WTC11 (cell line): Measurements from ENCODE around the gene EIF3L. TPM values are rescaled to one million over a fixed set of nuclear protein-coding genes. Genes with fewer than 3 reads are reported as not detected.

Source experiments
- CBFB ChIP-seq: sonication (generic); formaldehyde crosslinking; IDR thresholded peaks from 2 replicates; pipeline ENCODE4 v1.8.1; 2022; ENCODE audit warnings: mild to moderate bottlenecking, low read depth, missing genetic modification reagents
- ELF4 ChIP-seq: sonication (generic); formaldehyde crosslinking; IDR thresholded peaks from 2 replicates; pipeline ENCODE4 v1.8.1; 2022; ENCODE audit warnings: low read depth, mild to moderate bottlenecking, moderate library complexity, missing genetic modification reagents
- FOXK1 ChIP-seq: sonication (generic); formaldehyde crosslinking; IDR thresholded peaks from 2 replicates; pipeline ENCODE4 v1.8.0; 2022; ENCODE audit warnings: mild to moderate bottlenecking, moderate library complexity, missing genetic modification reagents
- FOXP1 ChIP-seq: sonication (generic); formaldehyde crosslinking; IDR thresholded peaks from 2 replicates; pipeline ENCODE4 v1.8.0; 2022; ENCODE audit warnings: missing genetic modification reagents, mild to moderate bottlenecking, moderate library complexity, borderline replicate concordance
- GABPB1 ChIP-seq: sonication (generic); formaldehyde crosslinking; IDR thresholded peaks from 2 replicates; pipeline ENCODE4 v1.8.1; 2023; ENCODE audit warnings: mild to moderate bottlenecking, missing genetic modification reagents
- JAZF1 ChIP-seq: fragments of 250-450 bp; sonication (Bioruptor Pico); IDR thresholded peaks from 2 replicates; pipeline ENCODE4 v1.9.0; 2021; ENCODE audit warnings: moderate library complexity, mild to moderate bottlenecking, inconsistent platforms
- RORB ChIP-seq: fragments of 250-450 bp; sonication (Bioruptor Pico); IDR thresholded peaks from 2 replicates; pipeline ENCODE4 v1.9.0; 2021; ENCODE audit warnings: mild to moderate bottlenecking
- SMAD3 ChIP-seq: sonication (generic); formaldehyde crosslinking; IDR thresholded peaks from 2 replicates; pipeline ENCODE4 v1.8.0; 2022; ENCODE audit warnings: missing genetic modification reagents, mild to moderate bottlenecking, borderline replicate concordance
- TEAD4 ChIP-seq: sonication (generic); formaldehyde crosslinking; IDR thresholded peaks from 2 replicates; pipeline ENCODE4 v1.8.0; 2022; ENCODE audit warnings: mild to moderate bottlenecking, missing genetic modification reagents
- ZNF121 ChIP-seq: sonication (generic); formaldehyde crosslinking; IDR thresholded peaks from 2 replicates; pipeline ENCODE4 v1.8.0; 2023; ENCODE audit warnings: missing genetic modification reagents
- ZNF219 ChIP-seq: sonication (generic); formaldehyde crosslinking; IDR thresholded peaks from 2 replicates; pipeline ENCODE4 v1.8.0; 2023; ENCODE audit warnings: missing genetic modification reagents, mild to moderate bottlenecking, borderline replicate concordance
- total RNA-seq: library from RNA; stranded (reverse); gene quantifications from 3 replicates; pipeline ENCODE4 v1.2.3, GENCODE V29; 2021
- TF ChIP-seq, protein P1 (sequence below): fragments of 250-450 bp; sonication (Bioruptor Pico); IDR thresholded peaks from 2 replicates; pipeline ENCODE4 v1.9.0; 2021; ENCODE audit warnings: moderate library complexity, mild to moderate bottlenecking, inconsistent platforms, borderline replicate concordance
- TF ChIP-seq, protein P2 (sequence below): fragments of 250-450 bp; sonication (Bioruptor Pico); IDR thresholded peaks from 2 replicates; pipeline ENCODE4 v1.9.0; 2021; ENCODE audit warnings: mild to moderate bottlenecking, borderline replicate concordance
- TF ChIP-seq, protein P3 (sequence below): sonication (generic); formaldehyde crosslinking; IDR thresholded peaks from 2 replicates; pipeline ENCODE4 v1.8.0; 2022; ENCODE audit warnings: mild to moderate bottlenecking, missing genetic modification reagents
- TF ChIP-seq, protein P4 (sequence below): sonication (generic); formaldehyde crosslinking; IDR thresholded peaks from 2 replicates; pipeline ENCODE4 v1.8.1; 2023; ENCODE audit warnings: mild to moderate bottlenecking, missing genetic modification reagents
- TF ChIP-seq, protein P5 (sequence below): fragments of 250-450 bp; sonication (Bioruptor Pico); IDR thresholded peaks from 2 replicates; pipeline ENCODE4 v1.8.0; 2021; ENCODE audit warnings: mild to moderate bottlenecking
- TF ChIP-seq, protein P6 (sequence below): fragments of 250-450 bp; sonication (Bioruptor Pico); IDR thresholded peaks from 2 replicates; pipeline ENCODE4 v1.9.0; 2021; ENCODE audit warnings: mild to moderate bottlenecking
- TF ChIP-seq, protein P7 (sequence below): sonication (generic); formaldehyde crosslinking; IDR thresholded peaks from 2 replicates; pipeline ENCODE4 v1.8.1; 2022; ENCODE audit warnings: mild to moderate bottlenecking, moderate library complexity, missing genetic modification reagents
- TF ChIP-seq, protein P8 (sequence below): sonication (generic); formaldehyde crosslinking; IDR thresholded peaks from 2 replicates; pipeline ENCODE4 v1.8.0; 2022; ENCODE audit warnings: mild to moderate bottlenecking, missing genetic modification reagents
- TF ChIP-seq, protein P9 (sequence below): sonication (generic); formaldehyde crosslinking; IDR thresholded peaks from 2 replicates; pipeline ENCODE4 v1.8.0; 2023; ENCODE audit warnings: mild to moderate bottlenecking, missing genetic modification reagents

EIF3L gene
- total RNA-seq, 1 experiment from 2014 or later: 611 TPM

DNA sequence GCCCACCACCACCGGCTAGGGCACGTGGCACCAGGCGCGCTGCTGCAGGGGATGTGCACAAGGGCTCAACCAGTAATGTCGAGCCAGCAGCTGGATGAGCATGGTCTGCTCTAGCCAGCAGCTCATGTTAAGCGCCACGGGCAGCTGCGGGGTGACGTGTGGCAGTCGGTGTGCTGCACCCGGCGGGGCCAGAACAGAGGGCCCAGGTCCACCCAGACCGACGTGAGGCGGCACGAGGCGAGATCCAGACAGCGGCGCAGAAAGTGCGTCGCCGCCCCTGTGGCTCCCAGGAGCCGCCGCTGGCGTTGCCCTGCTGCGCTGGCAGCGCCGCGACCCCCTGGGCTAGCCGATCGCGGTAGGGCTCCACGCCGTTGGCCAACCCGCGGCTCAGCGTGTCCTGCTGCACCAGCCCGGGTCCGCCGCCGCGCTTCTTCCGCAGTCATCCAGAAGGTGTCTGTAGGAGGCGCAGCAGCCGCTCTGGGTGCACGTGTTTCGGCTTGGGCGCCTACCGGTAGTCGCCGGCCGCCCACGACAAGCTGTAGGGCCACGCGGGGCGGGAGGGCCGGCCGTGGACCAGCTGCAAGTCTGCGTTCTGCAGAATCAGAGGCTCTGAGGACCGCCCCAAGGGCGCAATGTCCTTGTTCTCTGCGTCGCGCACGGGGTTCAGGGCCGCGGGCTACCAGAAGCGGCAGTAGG is 30.7 kb upstream of the EIF3L start (continued):
- TF ChIP-seq, protein P1, sequence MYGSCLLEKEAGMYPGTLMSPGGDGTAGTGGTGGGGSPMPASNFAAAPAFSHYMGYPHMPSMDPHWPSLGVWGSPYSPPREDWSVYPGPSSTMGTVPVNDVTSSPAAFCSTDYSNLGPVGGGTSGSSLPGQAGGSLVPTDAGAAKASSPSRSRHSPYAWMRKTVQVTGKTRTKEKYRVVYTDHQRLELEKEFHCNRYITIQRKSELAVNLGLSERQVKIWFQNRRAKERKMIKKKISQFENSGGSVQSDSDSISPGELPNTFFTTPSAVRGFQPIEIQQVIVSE: no peak
- TF ChIP-seq, protein P2, sequence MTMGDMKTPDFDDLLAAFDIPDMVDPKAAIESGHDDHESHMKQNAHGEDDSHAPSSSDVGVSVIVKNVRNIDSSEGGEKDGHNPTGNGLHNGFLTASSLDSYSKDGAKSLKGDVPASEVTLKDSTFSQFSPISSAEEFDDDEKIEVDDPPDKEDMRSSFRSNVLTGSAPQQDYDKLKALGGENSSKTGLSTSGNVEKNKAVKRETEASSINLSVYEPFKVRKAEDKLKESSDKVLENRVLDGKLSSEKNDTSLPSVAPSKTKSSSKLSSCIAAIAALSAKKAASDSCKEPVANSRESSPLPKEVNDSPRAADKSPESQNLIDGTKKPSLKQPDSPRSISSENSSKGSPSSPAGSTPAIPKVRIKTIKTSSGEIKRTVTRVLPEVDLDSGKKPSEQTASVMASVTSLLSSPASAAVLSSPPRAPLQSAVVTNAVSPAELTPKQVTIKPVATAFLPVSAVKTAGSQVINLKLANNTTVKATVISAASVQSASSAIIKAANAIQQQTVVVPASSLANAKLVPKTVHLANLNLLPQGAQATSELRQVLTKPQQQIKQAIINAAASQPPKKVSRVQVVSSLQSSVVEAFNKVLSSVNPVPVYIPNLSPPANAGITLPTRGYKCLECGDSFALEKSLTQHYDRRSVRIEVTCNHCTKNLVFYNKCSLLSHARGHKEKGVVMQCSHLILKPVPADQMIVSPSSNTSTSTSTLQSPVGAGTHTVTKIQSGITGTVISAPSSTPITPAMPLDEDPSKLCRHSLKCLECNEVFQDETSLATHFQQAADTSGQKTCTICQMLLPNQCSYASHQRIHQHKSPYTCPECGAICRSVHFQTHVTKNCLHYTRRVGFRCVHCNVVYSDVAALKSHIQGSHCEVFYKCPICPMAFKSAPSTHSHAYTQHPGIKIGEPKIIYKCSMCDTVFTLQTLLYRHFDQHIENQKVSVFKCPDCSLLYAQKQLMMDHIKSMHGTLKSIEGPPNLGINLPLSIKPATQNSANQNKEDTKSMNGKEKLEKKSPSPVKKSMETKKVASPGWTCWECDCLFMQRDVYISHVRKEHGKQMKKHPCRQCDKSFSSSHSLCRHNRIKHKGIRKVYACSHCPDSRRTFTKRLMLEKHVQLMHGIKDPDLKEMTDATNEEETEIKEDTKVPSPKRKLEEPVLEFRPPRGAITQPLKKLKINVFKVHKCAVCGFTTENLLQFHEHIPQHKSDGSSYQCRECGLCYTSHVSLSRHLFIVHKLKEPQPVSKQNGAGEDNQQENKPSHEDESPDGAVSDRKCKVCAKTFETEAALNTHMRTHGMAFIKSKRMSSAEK (CRISPR knock-in tag): no peak
- TF ChIP-seq ZNF121 (CRISPR knock-in tag) (no peak; the same call in 1 of the 2 replicates), ELF4 (CRISPR knock-in tag) (peak; percentile 80; the same call in 1 of the 2 replicates), CBFB (no peak), GABPB1 (CRISPR knock-in tag) (no peak), JAZF1 (CRISPR knock-in tag) (no peak), TEAD4 (CRISPR knock-in tag) (no peak), FOXP1 (CRISPR knock-in tag) (peak; percentile 94), ZNF219 (CRISPR knock-in tag) (no peak; the same call in 1 of the 2 replicates), RORB (CRISPR knock-in tag) (no peak), SMAD3 (CRISPR knock-in tag) (peak; percentile 91), FOXK1 (CRISPR knock-in tag) (no peak; the same call in 1 of the 2 replicates)
- TF ChIP-seq, protein P3, sequence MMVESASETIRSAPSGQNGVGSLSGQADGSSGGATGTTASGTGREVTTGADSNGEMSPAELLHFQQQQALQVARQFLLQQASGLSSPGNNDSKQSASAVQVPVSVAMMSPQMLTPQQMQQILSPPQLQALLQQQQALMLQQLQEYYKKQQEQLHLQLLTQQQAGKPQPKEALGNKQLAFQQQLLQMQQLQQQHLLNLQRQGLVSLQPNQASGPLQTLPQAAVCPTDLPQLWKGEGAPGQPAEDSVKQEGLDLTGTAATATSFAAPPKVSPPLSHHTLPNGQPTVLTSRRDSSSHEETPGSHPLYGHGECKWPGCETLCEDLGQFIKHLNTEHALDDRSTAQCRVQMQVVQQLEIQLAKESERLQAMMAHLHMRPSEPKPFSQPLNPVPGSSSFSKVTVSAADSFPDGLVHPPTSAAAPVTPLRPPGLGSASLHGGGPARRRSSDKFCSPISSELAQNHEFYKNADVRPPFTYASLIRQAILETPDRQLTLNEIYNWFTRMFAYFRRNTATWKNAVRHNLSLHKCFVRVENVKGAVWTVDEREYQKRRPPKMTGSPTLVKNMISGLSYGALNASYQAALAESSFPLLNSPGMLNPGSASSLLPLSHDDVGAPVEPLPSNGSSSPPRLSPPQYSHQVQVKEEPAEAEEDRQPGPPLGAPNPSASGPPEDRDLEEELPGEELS (CRISPR knock-in tag): peak; percentile 90
- TF ChIP-seq, protein P4, sequence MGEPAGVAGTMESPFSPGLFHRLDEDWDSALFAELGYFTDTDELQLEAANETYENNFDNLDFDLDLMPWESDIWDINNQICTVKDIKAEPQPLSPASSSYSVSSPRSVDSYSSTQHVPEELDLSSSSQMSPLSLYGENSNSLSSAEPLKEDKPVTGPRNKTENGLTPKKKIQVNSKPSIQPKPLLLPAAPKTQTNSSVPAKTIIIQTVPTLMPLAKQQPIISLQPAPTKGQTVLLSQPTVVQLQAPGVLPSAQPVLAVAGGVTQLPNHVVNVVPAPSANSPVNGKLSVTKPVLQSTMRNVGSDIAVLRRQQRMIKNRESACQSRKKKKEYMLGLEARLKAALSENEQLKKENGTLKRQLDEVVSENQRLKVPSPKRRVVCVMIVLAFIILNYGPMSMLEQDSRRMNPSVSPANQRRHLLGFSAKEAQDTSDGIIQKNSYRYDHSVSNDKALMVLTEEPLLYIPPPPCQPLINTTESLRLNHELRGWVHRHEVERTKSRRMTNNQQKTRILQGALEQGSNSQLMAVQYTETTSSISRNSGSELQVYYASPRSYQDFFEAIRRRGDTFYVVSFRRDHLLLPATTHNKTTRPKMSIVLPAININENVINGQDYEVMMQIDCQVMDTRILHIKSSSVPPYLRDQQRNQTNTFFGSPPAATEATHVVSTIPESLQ (CRISPR knock-in tag): no peak
- TF ChIP-seq, protein P5, sequence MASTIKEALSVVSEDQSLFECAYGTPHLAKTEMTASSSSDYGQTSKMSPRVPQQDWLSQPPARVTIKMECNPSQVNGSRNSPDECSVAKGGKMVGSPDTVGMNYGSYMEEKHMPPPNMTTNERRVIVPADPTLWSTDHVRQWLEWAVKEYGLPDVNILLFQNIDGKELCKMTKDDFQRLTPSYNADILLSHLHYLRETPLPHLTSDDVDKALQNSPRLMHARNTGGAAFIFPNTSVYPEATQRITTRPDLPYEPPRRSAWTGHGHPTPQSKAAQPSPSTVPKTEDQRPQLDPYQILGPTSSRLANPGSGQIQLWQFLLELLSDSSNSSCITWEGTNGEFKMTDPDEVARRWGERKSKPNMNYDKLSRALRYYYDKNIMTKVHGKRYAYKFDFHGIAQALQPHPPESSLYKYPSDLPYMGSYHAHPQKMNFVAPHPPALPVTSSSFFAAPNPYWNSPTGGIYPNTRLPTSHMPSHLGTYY (CRISPR knock-in tag): no peak
- TF ChIP-seq, protein P6, sequence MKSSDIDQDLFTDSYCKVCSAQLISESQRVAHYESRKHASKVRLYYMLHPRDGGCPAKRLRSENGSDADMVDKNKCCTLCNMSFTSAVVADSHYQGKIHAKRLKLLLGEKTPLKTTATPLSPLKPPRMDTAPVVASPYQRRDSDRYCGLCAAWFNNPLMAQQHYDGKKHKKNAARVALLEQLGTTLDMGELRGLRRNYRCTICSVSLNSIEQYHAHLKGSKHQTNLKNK (CRISPR knock-in tag): no peak
- TF ChIP-seq, protein P7, sequence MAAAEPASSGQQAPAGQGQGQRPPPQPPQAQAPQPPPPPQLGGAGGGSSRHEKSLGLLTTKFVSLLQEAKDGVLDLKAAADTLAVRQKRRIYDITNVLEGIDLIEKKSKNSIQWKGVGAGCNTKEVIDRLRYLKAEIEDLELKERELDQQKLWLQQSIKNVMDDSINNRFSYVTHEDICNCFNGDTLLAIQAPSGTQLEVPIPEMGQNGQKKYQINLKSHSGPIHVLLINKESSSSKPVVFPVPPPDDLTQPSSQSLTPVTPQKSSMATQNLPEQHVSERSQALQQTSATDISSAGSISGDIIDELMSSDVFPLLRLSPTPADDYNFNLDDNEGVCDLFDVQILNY (CRISPR knock-in tag): peak; percentile 71; the same call in 1 of the 2 replicates
- TF ChIP-seq, protein P8, sequence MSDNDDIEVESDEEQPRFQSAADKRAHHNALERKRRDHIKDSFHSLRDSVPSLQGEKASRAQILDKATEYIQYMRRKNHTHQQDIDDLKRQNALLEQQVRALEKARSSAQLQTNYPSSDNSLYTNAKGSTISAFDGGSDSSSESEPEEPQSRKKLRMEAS (CRISPR knock-in tag): peak; percentile 99
- TF ChIP-seq, protein P9, sequence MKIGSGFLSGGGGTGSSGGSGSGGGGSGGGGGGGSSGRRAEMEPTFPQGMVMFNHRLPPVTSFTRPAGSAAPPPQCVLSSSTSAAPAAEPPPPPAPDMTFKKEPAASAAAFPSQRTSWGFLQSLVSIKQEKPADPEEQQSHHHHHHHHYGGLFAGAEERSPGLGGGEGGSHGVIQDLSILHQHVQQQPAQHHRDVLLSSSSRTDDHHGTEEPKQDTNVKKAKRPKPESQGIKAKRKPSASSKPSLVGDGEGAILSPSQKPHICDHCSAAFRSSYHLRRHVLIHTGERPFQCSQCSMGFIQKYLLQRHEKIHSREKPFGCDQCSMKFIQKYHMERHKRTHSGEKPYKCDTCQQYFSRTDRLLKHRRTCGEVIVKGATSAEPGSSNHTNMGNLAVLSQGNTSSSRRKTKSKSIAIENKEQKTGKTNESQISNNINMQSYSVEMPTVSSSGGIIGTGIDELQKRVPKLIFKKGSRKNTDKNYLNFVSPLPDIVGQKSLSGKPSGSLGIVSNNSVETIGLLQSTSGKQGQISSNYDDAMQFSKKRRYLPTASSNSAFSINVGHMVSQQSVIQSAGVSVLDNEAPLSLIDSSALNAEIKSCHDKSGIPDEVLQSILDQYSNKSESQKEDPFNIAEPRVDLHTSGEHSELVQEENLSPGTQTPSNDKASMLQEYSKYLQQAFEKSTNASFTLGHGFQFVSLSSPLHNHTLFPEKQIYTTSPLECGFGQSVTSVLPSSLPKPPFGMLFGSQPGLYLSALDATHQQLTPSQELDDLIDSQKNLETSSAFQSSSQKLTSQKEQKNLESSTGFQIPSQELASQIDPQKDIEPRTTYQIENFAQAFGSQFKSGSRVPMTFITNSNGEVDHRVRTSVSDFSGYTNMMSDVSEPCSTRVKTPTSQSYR (CRISPR knock-in tag): peak; percentile 80
